Measurements from ENCODE around the gene SPIN2A. TPM values are rescaled to one million over a fixed set of nuclear protein-coding genes. Genes with fewer than 3 reads are reported as not detected.
"Not testable (repeated sequence)": the region's sequence is repeated elsewhere in the genome, so short reads cannot be mapped to it uniquely, and the experiment has no call there.

The SPIN2A gene
- total RNA-seq, 1 donor from 2014 or later: 0.46 TPM

GRCh38 chrX:57104921-57105398 lies 32.2 kb downstream of the SPIN2A start:
- DNase-seq (no peak), ATAC-seq (ENCODE audit: poor library complexity) (no peak)
- intact Hi-C loops (cut with DNase I): no loop called here

- intact Hi-C loops (cut with DNase I): no loop called here
- ATAC-seq (ENCODE audit: poor library complexity) (no peak), DNase-seq (no peak)
Observed at GRCh38 chrX:57104406-57104805, 32.8 kb downstream of the SPIN2A start.

- ATAC-seq (ENCODE audit: poor library complexity): no peak
- intact Hi-C loops (cut with DNase I): no loop called here
- no peak for DNase-seq
Observed at GRCh38 chrX:57103489-57103888, 33.7 kb downstream of the SPIN2A start.

- DNase-seq; intact Hi-C loops (cut with DNase I); ATAC-seq (ENCODE audit: poor library complexity): not testable (repeated sequence)
Observed at GRCh38 chrX:57102918-57103317, 34.3 kb downstream of the SPIN2A start.

Other genes starting within 250 kb of the SPIN2A start
- gene SPIN3, start 141.9 kb downstream of the SPIN2A start, total RNA-seq: 3.8 TPM
- 7.8 TPM for gene SPIN2B, start 15.8 kb downstream of the SPIN2A start, total RNA-seq
- gene FAAH2, start 149.3 kb upstream of the SPIN2A start, total RNA-seq: not detected

Measured in Right ventricle myocardium superior (tissue), 1 donor.